SK-N-MC (cell line): ENCODE measurements around the gene TCF19.

Experiments
- EZH2 ChIP-seq: fragments of 200-600 bp; sonication (generic); IDR thresholded peaks from one replicate; pipeline ENCODE4 v1.6.1; 2017; ENCODE audit warnings: antibody characterized with exemption
- FOXP2 ChIP-seq: optimal IDR thresholded peaks from 2 replicates; pipeline ENCODE3; 2011; ENCODE audit warnings: mild to moderate bottlenecking, moderate library complexity; ENCODE audit not compliant: insufficient read depth; ENCODE audit errors: extremely low read length, control extremely low read depth
- POLR2AphosphoS5 ChIP-seq: IDR thresholded peaks from 2 replicates; pipeline ENCODE4 v1.6.1; 2012; ENCODE audit warnings: mild to moderate bottlenecking, low read depth, low read length, borderline replicate concordance

- TF ChIP-seq POLR2AphosphoS5 = no peak
- TF ChIP-seq EZH2 = no peak
- no peak for TF ChIP-seq FOXP2
These were observed 770 bp downstream of the TCF19 start for GRCh38 chr6:31158863-31159855.
